ENCODE measurements around the gene JMJD1C. TPM values are rescaled to one million over a fixed set of nuclear protein-coding genes. Genes with fewer than 3 reads are reported as not detected.

JMJD1C gene
- total and polyA plus RNA-seq, 12 donors = 36.0 to 124 (median 57.2) TPM

DNA sequence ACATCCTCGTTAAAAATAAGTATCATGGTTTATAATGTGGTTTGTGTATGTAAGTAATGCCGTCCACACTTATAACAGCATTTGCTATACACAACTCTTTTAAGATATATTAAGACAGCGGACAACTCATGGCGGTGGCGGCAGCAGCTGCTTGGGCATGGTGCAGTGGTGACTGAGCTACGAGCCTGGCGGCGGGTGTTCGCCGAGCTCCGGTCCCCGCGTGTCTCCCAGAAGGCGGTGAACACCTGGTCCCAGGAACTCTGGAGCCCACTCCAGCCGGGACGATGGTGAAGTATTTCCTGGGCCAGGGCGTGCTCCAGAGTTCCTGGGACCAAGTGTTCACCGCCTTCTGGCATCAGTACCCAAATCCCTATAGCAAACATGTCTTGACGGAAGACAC, 38.8 kb downstream of the JMJD1C start:
- intact Hi-C loops (cut with DNase I) = no loop called here
- no peak overlapping the region for H3K4me3 ChIP-seq
- no peak for TF ChIP-seq CTCF (IDR thresholded peaks at IDR 0.05)
- TF ChIP-seq POLR2A (IDR thresholded peaks at IDR 0.05) = no peak
- no peaks in the 10 kb centered on the region for H3K36me3 ChIP-seq (replicated peaks in 1 of 2)
- H3K27me3 ChIP-seq = no peaks in the 10 kb centered on the region
- H3K4me1 ChIP-seq (replicated peaks in 1 of 2) = peaks cover 14 to 37% of the 10 kb centered on the region in 2 donors
- H3K9me3 ChIP-seq (replicated peaks in 1 of 3) = no peaks in the 10 kb centered on the region
- WGBS, 4 donors = 97 to 99% (median 97%) methylated on average over 17 to 19 of the region's 19 CpGs
- DNase-seq = no peak
- H3K27ac ChIP-seq = no peak overlapping the region

DNA sequence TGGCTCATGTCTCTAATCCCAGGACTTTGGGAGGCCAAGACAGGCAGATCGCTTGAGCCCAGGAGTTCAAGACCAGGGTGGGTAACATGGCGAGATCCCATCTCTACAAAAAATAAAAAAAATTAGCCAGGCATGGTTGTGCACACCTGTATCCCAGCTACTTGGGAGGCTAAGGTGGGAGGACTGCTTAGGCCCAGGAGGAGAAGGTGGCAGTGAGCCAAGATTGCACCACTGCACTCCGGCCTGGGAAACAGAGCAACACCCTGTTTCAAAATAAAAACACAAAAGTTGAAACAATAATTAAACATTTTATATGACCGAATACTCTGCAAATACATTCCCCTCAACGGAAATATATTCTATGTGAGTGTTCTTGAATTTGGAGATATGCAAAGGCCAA, 40.3 kb downstream of the JMJD1C start:
- H3K27ac ChIP-seq = no peak overlapping the region
- intact Hi-C loops (cut with DNase I) = no loop called here
- TF ChIP-seq POLR2A (IDR thresholded peaks at IDR 0.05) (no peak), CTCF (IDR thresholded peaks at IDR 0.05) (no peak)
- no peaks in the 10 kb centered on the region for H3K27me3 ChIP-seq
- WGBS, 4 donors = 73 to 76% (median 74%) methylated on average over 5 of the region's 5 CpGs
- peaks cover 14 to 34% of the 10 kb centered on the region in 2 donors for H3K4me1 ChIP-seq (replicated peaks in 1 of 2)
- DNase-seq = peak in 3 of 7 donors; percentile 18 to 35 (median 29)
- no peaks in the 10 kb centered on the region for H3K36me3 ChIP-seq (replicated peaks in 1 of 2)
- H3K9me3 ChIP-seq (replicated peaks in 1 of 3) = no peaks in the 10 kb centered on the region
- H3K4me3 ChIP-seq = no peak overlapping the region

DNA sequence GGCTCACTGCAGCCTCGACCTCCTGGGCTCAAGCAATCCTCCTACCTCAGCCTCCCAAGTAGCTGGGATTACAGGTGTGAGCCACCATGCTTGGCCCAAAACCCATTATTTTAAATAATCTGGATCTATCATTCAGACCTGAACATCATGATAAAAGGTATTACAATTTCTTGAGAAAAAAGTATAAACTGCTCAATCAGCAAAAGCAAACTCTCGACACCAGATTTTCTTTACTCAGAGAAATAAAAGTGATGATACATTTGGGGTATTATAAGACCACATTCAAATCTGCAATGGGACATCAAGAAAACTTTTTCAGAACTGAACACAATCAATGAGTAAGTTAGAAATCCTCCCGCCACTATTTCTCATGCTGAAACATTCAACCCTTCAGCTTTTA, 41.2 kb downstream of the JMJD1C start:
- no peak overlapping the region for H3K4me3 ChIP-seq
- H3K27ac ChIP-seq = no peak overlapping the region
- no peaks in the 10 kb centered on the region for H3K9me3 ChIP-seq (replicated peaks in 1 of 3)
- no peaks in the 10 kb centered on the region for H3K36me3 ChIP-seq (replicated peaks in 1 of 2)
- TF ChIP-seq POLR2A (IDR thresholded peaks at IDR 0.05) = no peak
- TF ChIP-seq CTCF (IDR thresholded peaks at IDR 0.05) = no peak
- WGBS, 4 donors = 90 to 97% (median 96%) methylated on average over 3 of the region's 3 CpGs
- H3K4me1 ChIP-seq (replicated peaks in 1 of 2) = peaks cover 5 to 25% of the 10 kb centered on the region in 2 donors
- no peaks in the 10 kb centered on the region for H3K27me3 ChIP-seq
- intact Hi-C loops (cut with DNase I) = no loop called here
- no peak for DNase-seq

- TF ChIP-seq POLR2A (IDR thresholded peaks at IDR 0.05) (no peak), CTCF (IDR thresholded peaks at IDR 0.05) (no peak)
- Histone ChIP-seq H3K4me1 (replicated peaks in 1 of 2) (peaks cover 0 to 14% of the 10 kb centered on the region in 2 donors), H3K4me3 (no peak overlapping the region), H3K9me3 (replicated peaks in 1 of 3) (no peaks in the 10 kb centered on the region), H3K27ac (no peak overlapping the region), H3K27me3 (no peaks in the 10 kb centered on the region), H3K36me3 (replicated peaks in 1 of 2) (no peaks in the 10 kb centered on the region)
- intact Hi-C loops (cut with DNase I) = no loop called here
- DNase-seq = no peak
- 88 to 93% (median 92%) methylated on average over 3 of the region's 3 CpGs for WGBS, 4 donors
Measured at GRCh38 chr10:63423494-63423893, 42.3 kb downstream of the JMJD1C start.

All from adrenal gland (tissue), 12 donors.